22Rv1 (cell line): ENCODE measurements around the gene NKX6-2.

Experiments
- H3K27ac ChIP-seq: fragments of 450-650 bp; 2 replicates; pipeline ENCODE4 v1.5.1; 2017
- ZFX ChIP-seq: fragments of 450-650 bp; IDR thresholded peaks from 2 replicates; pipeline ENCODE4 v1.6.1; 2017; ENCODE audit warnings: antibody characterized with exemption, borderline replicate concordance
- TF ChIP-seq, protein P1 (sequence below): fragments of 450-650 bp; IDR thresholded peaks from 2 replicates; pipeline ENCODE4 v1.5.1; 2017; ENCODE audit warnings: mild to moderate bottlenecking

The NKX6-2 gene

DNA sequence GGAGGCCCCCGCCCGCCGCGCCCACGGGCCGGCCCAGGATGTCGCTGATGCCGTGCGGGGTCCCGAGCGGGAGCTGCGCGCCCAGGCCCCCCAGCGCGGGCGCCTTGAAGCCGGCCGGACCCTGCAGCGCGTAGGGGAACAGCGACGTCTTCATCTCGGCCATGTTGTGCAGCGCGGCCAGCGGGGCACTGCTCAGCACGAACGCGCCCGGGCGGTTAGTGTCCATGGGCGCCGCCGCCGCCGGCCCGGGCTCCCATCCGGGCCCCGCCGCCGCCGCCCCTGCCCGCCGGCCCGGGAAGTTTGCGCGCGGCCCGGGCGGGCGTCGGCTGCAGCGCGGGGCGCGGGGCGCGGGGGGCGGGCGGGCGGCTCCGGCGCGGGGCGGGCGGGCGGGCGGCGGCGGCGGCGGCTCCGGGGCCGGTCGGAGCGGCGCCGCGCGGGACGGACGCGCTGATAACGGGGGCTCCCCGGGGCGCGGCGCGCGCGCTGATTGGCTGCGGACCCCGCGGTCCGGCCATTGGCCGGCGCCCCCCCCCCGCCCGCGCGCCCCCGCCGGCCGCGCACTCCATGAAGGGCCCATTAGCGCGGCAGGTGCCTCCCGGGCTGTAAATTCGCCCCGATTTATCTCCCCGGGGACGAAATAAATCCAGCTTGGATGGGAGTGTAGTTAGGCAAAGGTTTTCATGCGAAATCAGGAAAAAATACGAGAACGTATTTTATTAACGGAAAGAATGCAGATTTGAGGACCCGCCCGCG lies at the start of gene NKX6-2:
Gene NKX6-2 (minus strand): TSS at position 425 of the 753 bp plus-strand sequence. CDS start 199 bp downstream, at position 226.
- no peak within 1 kb of the TSS for H3K27ac ChIP-seq
- TF ChIP-seq ZFX: no peak
- TF ChIP-seq, protein P1, sequence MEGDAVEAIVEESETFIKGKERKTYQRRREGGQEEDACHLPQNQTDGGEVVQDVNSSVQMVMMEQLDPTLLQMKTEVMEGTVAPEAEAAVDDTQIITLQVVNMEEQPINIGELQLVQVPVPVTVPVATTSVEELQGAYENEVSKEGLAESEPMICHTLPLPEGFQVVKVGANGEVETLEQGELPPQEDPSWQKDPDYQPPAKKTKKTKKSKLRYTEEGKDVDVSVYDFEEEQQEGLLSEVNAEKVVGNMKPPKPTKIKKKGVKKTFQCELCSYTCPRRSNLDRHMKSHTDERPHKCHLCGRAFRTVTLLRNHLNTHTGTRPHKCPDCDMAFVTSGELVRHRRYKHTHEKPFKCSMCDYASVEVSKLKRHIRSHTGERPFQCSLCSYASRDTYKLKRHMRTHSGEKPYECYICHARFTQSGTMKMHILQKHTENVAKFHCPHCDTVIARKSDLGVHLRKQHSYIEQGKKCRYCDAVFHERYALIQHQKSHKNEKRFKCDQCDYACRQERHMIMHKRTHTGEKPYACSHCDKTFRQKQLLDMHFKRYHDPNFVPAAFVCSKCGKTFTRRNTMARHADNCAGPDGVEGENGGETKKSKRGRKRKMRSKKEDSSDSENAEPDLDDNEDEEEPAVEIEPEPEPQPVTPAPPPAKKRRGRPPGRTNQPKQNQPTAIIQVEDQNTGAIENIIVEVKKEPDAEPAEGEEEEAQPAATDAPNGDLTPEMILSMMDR: no peak

GRCh38 chr10:132834891-132835847 lies 49.2 kb upstream of the NKX6-2 start:
- TF ChIP-seq, protein P1: no peak
- no peak for TF ChIP-seq ZFX
- H3K27ac ChIP-seq: no peak overlapping the region

DNA sequence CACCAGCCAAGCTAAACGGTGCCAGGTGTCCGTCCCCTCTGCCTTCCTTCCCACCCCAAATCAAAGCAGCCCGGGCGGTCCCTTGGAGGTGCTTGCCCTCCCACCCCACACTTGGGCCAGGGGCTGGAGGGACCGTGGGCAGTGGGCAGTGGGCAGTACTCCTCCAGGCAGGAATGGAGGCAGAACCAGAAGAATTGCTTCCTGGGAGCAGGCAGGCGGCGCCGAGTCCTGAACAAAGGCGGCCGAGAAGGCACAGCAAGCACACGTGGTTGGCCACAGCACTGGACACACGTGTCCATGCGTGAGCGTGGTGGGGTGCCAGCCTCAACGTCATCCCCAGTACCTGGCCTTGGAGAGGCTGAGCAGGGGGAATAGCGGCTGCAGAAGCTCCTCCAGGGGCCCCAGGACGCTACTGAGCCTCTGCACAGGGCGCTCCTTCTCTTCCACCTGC lies 48.4 kb upstream of the NKX6-2 start:
- no peak for TF ChIP-seq ZFX
- TF ChIP-seq, protein P1: no peak
- H3K27ac ChIP-seq: no peak overlapping the region

DNA sequence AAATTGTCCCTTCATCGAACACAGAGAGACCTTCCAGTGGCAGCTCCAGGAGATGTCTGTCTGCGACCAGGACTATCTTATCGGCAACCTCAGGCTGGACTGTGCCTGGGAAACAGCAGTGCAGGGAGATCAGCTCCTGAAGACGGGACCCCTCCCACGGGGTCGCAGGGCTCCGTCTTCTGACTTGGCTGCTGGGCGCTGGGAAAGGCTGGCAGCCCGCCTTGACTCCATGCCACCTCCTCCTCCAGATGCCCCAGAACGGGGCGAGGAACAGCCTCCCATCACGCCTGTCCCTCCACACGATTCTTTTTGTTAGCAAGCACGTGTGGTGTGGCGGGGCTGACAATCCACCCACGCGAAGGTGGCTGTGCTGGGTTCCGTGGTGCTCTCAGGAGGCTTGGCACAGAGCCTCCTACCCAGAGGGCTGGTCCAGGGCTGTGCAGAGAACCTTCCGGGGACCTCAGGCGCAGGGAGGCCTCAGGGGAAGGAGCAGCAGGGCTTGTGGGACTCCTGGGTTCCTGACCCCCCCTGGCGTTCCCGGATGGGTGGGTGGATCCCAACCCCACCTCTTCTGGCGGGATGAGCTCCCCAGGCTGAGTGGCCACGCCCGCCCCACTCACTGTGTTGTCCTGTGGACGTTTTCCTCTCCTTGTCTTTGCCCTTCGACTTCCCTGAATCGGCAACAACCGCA lies 47.6 kb upstream of the NKX6-2 start:
- TF ChIP-seq ZFX: no peak
- TF ChIP-seq, protein P1: no peak
- no peak overlapping the region for H3K27ac ChIP-seq

DNA sequence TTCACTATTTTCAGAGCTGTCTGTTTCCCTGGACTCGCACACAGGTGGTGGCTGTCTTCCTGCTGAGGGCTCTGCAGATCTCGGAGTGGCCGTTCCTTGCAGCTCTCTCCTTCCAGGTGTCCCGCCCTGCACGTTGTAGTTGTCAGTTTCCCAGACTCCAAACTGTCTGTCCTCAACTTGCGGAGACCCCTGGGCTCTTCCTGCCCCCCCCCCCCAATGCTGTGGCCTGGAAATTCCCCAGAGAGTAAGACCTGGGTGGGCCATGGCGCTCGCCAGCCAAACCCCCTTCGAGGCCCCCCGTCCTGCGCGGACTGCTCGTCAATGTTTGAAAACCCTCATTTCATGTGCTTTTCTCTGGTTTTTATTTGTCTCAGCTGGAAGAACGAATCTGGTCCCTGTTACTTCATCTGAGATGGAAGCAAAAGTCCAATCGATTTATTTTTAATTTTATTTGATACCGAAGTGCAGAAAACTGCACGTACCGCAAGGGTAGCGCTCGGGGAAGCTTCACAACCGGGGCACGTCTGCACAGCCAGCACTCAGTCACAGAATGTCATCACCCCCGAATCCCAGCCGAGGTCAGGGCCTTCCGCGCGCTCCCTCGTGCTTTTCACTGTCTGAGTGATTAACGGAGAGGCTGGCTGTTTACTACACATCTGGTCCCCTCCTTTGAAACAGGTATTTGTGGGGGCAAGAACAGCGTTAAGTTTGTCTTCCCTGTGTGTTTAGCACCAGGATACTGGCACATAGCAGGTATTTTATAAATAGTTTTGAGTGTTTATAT lies 46.4 kb upstream of the NKX6-2 start:
- no peak overlapping the region for H3K27ac ChIP-seq
- TF ChIP-seq, protein P1: no peak
- TF ChIP-seq ZFX: no peak

DNA sequence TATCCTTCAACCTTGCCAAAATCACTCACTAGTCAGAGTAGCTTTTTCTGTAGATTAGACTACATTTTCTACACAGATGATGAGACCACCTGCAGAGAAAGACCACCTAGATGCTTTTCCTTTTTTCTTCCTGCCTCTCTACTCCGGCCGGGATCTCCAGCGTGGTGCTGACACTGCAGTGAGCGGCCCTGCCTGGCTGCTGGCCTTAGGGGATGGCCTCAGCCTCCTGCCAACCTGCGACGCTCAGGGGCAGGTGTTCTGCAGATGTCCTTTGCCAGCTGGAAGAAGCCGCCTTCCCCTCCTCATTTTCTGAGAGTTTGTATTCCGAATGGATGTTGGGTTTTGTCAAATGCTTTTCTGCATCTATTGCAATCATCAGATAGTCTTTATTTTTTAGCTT lies 43.5 kb upstream of the NKX6-2 start:
- no peak overlapping the region for H3K27ac ChIP-seq
- TF ChIP-seq, protein P1: no peak
- no peak for TF ChIP-seq ZFX
